Left kidney (tissue), 2 donors: ENCODE data around the gene DICER1. TPM values are rescaled to one million over a fixed set of nuclear protein-coding genes. Genes with fewer than 3 reads are reported as not detected.

Source experiments
- DNase-seq: peaks from one replicate; pipeline ENCODE4 v3.0.0-alpha.2; 2013
- polyA plus RNA-seq: library from polyadenylated mRNA; unstranded; fragments of 120-200 nt; gene quantifications from one replicate; pipeline ENCODE4 v1.2.1, GENCODE V29; 2013; ENCODE audit not compliant: insufficient read length

Gene DICER1
- polyA plus RNA-seq, 1 donor, result 75.4 TPM

- DNase-seq, result no peak
Measured at GRCh38 chr14:95123891-95124579, 33.3 kb downstream of the DICER1 start.

GRCh38 chr14:95122621-95122945 is 34.7 kb downstream of the DICER1 start:
- DNase-seq, result no peak

GRCh38 chr14:95121911-95122620 is 35.3 kb downstream of the DICER1 start:
- no peak for DNase-seq

- DNase-seq, result no peak
Measured at GRCh38 chr14:95119336-95119735, 38.0 kb downstream of the DICER1 start.

- DNase-seq, result no peak
Measured at GRCh38 chr14:95117937-95118721, 39.2 kb downstream of the DICER1 start.

- no peak for DNase-seq
Measured at GRCh38 chr14:95113476-95113875, 43.9 kb downstream of the DICER1 start.

GRCh38 chr14:95111507-95112164 is 45.7 kb downstream of the DICER1 start:
- no peak for DNase-seq

- DNase-seq, result no peak
Measured at GRCh38 chr14:95110178-95110577, 47.2 kb downstream of the DICER1 start.

- no peak for DNase-seq
Measured at GRCh38 chr14:95107711-95108110, 49.6 kb downstream of the DICER1 start.

- DNase-seq, result no peak
Measured at GRCh38 chr14:95106971-95107370, 50.4 kb downstream of the DICER1 start.

GRCh38 chr14:95104911-95105310 is 52.4 kb downstream of the DICER1 start:
- DNase-seq, result peak; percentile 17

GRCh38 chr14:95102680-95103044 is 54.7 kb downstream of the DICER1 start:
- DNase-seq, result no peak

- DNase-seq, result no peak
Measured at GRCh38 chr14:95101736-95102679, 55.3 kb downstream of the DICER1 start.

GRCh38 chr14:95098984-95099599 is 58.2 kb downstream of the DICER1 start:
- DNase-seq, result peak; percentile 67

- DNase-seq, result no peak
Measured at GRCh38 chr14:95097385-95097784, 59.9 kb downstream of the DICER1 start.

GRCh38 chr14:95096476-95096875 is 60.9 kb downstream of the DICER1 start:
- no peak for DNase-seq

- no peak for DNase-seq
Measured at GRCh38 chr14:95095996-95096395, 61.3 kb downstream of the DICER1 start.

GRCh38 chr14:95092723-95093122 is 64.6 kb downstream of the DICER1 start:
- no peak for DNase-seq

- DNase-seq, result no peak
Measured at GRCh38 chr14:95091581-95091980, 65.7 kb downstream of the DICER1 start.

GRCh38 chr14:95088665-95089064 is 68.7 kb downstream of the DICER1 start:
- DNase-seq, result no peak

GRCh38 chr14:95087619-95088018 is 69.7 kb downstream of the DICER1 start:
- DNase-seq, result no peak
